GM10266 (cell line): ENCODE results near the gene PHF2.

Experiments used
- DNase-seq: peaks from one replicate; pipeline ENCODE4 v3.0.0; 2012; ENCODE audit errors: extremely low spot score
- CTCF ChIP-seq: IDR thresholded peaks from 2 replicates; pipeline ENCODE4 v1.5.1; 2012; ENCODE audit warnings: mild to moderate bottlenecking, low read depth; ENCODE audit not compliant: control insufficient read depth, insufficient read depth; ENCODE audit errors: missing control alignments

PHF2 gene

GRCh38 chr9:93586290-93587057 is 10.1 kb downstream of the PHF2 start:
- TF ChIP-seq CTCF, result no peak
- DNase-seq, result no peak

GRCh38 chr9:93587284-93587650 is 10.9 kb downstream of the PHF2 start:
- no peak for DNase-seq
- no peak for TF ChIP-seq CTCF

GRCh38 chr9:93587651-93588347 is 11.4 kb downstream of the PHF2 start:
- no peak for TF ChIP-seq CTCF
- DNase-seq, result no peak

- DNase-seq, result no peak
- no peak for TF ChIP-seq CTCF
Measured at GRCh38 chr9:93588641-93589609, 12.5 kb downstream of the PHF2 start.

- DNase-seq, result no peak
Measured at GRCh38 chr9:93589688-93590087, 13.3 kb downstream of the PHF2 start.

GRCh38 chr9:93590609-93591234 is 14.3 kb downstream of the PHF2 start:
- TF ChIP-seq CTCF, result no peak
- no peak for DNase-seq

More at GRCh38 chr9:93589688-93590087, 13.3 kb downstream of the PHF2 start:
- TF ChIP-seq CTCF, result no peak
